Stimulated activated effector memory CD8-positive, alpha-beta T cell treated with anti-CD3 and anti-CD28 coated beads, Interleukin-12 subunit alpha, Interleukin-12 subunit beta, amount 100 ng/mL, for 72 hours (primary cell): ENCODE results near the gene BSN.

Source experiments
- ATAC-seq: fragments of 150-1000 bp; cut with Tn5 transposase; 2 replicates; pipeline ENCODE4 v1.10.0; 2021
- DNase-seq, 2 donors: peaks; one replicate each; pipeline ENCODE4 v3.0.0; 2021 to 2022; ENCODE audit warnings: low spot score in 2 of 2
- H3K27ac Mint-ChIP-seq: one replicate; pipeline ENCODE4 v1.8.0; 2022; ENCODE audit warnings: mild to moderate bottlenecking, mixed read lengths
- H3K36me3 Mint-ChIP-seq: one replicate; pipeline ENCODE4 v1.8.0; 2022; ENCODE audit warnings: mild to moderate bottlenecking, mixed read lengths
- H3K4me1 Mint-ChIP-seq: one replicate; pipeline ENCODE4 v1.8.0; 2022; ENCODE audit warnings: mixed read lengths
- H3K4me3 Mint-ChIP-seq: one replicate; pipeline ENCODE4 v1.8.0; 2022; ENCODE audit warnings: mild to moderate bottlenecking, mixed read lengths
- H3K9me3 Mint-ChIP-seq: one replicate; pipeline ENCODE4 v1.8.0; 2022; ENCODE audit warnings: mixed read lengths

Gene BSN

DNA sequence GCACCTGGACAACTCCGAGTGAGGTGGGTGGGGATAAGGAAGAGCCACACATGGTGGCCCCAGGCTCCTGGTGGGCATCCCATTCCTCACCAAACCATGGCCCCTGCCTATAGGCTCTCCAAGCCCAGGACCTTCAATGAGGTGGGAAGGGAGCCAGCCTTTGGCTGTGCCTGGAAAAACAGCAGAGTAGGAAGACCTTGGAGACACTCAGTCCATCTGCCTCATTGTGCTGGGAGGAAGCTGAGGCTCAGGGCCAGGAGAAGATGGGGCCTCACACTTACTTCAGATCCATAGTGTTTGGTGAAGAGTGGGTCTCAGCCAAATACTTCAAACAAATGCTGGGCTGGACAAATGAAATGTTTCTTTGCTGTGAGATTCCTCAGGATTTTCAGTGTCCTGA, 72.5 kb downstream of the BSN start:
- H3K36me3 Mint-ChIP-seq, result no peaks in the 10 kb centered on the region
- peaks cover 10% of the 10 kb centered on the region for H3K4me1 Mint-ChIP-seq
- H3K27ac Mint-ChIP-seq, result no peak overlapping the region
- ATAC-seq (no peak), DNase-seq (no peak)
- H3K4me3 Mint-ChIP-seq, result no peak overlapping the region
- H3K9me3 Mint-ChIP-seq, result no peaks in the 10 kb centered on the region

DNA sequence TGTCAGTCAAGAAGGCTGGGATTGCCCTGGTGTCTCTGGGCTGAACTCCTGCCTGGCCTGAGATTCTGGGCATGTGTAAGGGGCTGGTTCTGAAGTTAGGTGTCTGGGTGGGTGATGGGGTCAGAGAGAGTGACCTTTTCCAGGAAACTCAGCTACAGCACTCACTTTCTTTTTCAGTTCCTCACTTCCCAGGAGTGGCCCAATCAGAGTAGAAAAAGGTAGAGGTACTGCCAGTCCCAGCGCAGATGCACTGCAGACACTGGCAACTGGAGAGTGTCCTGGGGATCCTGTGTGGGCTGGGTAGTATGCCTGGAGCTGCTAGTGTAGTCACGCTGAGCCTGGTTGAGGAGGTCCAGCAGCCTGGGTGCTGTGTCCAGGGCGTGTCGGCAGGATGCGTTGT, 73.4 kb downstream of the BSN start:
- Mint-ChIP-seq H3K4me1 (peaks cover 10% of the 10 kb centered on the region), H3K27ac (no peak overlapping the region)

DNA sequence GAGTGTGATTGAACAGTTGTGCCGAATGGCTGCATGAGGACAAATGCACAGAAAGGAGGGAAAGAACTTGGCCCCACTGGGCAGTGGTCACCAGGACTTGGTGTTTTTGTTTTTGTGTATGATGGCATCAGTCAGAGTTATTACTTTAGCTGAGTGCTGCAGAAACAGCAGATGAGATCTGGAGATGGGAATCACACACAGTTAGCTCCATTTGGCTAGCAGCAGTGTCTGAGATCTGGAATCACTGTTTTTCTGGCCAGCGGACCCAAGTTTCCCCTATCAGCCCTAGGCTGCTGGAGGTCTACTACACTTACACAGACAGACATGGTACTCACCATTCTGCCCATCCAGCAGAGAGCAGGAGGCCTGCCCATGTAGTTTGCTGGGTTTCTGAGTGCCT, 74.0 kb downstream of the BSN start:
- Mint-ChIP-seq H3K27ac (no peak overlapping the region), H3K4me1 (peaks cover 10% of the 10 kb centered on the region), H3K4me3 (no peak overlapping the region), H3K9me3 (no peaks in the 10 kb centered on the region), H3K36me3 (no peaks in the 10 kb centered on the region)
- ATAC-seq (no peak), DNase-seq (no peak)

More for the DNA sequence above, 73.4 kb downstream of the BSN start:
- H3K4me3 Mint-ChIP-seq, result no peak overlapping the region
- ATAC-seq (no peak), DNase-seq (no peak)
- no peaks in the 10 kb centered on the region for H3K36me3 Mint-ChIP-seq
- no peaks in the 10 kb centered on the region for H3K9me3 Mint-ChIP-seq

DNA sequence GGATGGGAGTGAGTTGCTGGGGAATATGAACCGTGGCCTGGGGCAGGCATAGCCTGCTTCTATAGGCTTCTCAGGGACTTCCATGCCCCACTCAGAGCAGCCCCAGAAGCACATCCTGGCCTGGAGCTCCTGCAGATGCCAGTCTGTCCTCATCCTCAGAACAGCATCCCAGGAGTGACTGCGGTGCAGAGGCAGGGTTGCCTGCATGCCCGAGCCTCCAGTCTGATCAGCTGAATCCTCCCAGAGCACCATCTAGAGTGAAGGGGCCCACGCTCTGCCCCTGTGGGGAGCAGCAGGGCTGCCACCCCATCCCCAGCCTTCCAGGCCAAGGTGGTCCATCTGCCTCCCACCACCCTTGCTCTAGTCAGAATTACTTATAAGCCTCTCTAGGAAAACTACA, 75.2 kb downstream of the BSN start:
- ATAC-seq, result no peak
- no peak overlapping the region for H3K27ac Mint-ChIP-seq
- H3K9me3 Mint-ChIP-seq, result no peaks in the 10 kb centered on the region

DNA sequence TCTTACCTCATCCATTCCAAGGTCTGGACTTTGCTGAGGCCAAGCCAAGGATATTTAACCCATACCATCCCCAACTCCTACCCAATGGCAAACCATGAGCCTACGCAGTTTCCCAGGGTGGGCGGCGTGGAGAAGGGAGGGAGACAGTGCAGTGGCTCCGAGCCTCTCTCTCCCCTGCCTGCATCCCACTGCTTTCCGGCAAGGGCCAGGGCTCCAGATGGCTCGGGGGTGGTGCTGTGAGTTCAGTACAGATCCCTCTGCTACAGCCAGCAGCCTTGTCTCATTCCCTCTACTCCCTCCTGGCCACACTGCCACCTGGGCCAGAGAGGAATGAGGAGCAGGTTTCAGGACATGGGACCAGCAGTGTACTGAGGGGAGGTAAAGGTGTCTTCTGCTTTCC, 75.6 kb downstream of the BSN start:
- H3K4me3 Mint-ChIP-seq, result no peak overlapping the region
- DNase-seq (no peak), ATAC-seq (no peak)
- H3K9me3 Mint-ChIP-seq, result no peaks in the 10 kb centered on the region
- peaks cover 10% of the 10 kb centered on the region for H3K4me1 Mint-ChIP-seq
- H3K27ac Mint-ChIP-seq, result no peak overlapping the region
- no peaks in the 10 kb centered on the region for H3K36me3 Mint-ChIP-seq

More for the DNA sequence above, 75.2 kb downstream of the BSN start:
- Mint-ChIP-seq H3K4me3 (no peak overlapping the region), H3K36me3 (no peaks in the 10 kb centered on the region), H3K4me1 (peaks cover 10% of the 10 kb centered on the region)
- DNase-seq, result no peak

DNA sequence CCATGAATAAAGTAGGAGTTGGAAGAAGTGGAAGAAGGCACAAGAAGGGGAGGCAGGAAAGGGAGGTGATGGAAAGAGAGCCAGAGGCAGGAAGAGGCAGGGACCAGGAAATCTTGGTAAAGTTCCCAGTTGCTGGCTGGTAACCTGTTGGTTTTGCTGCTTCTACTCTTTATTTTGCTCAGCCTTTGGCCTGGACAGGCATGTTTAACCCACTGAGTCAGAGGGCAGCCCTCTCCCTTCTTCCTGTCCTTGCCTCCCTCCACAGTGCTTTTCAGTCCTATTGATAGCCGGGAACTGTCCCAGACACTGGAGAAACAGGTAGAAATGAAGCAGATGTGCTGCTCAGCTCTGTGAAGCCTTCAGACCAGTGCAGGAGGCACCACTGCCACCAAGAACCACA, 76.5 kb downstream of the BSN start:
- H3K4me3 Mint-ChIP-seq, result no peak overlapping the region
- H3K36me3 Mint-ChIP-seq, result no peaks in the 10 kb centered on the region
- H3K9me3 Mint-ChIP-seq, result no peaks in the 10 kb centered on the region
- ATAC-seq, result no peak
- H3K4me1 Mint-ChIP-seq, result peaks cover 10% of the 10 kb centered on the region
- no peak for DNase-seq
- no peak overlapping the region for H3K27ac Mint-ChIP-seq

DNA sequence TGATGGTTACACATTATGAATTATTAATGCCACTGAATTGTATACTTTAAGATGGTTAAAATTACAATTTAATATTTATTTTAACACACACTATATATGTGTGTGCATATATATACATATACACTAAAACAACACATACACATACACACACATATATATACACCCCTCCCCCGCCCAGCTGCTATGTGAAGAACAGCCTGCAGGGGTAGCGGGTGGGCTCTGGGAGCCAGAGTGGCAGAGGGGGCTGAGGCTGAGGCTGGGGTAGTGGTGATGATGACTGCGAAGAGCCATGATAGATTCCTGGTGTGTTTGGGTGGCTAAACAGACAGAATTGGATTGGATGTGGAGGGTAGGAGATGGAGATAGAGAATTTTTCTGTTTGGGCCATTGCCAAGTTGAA, 80.5 kb downstream of the BSN start:
- DNase-seq (no peak), ATAC-seq (no peak)
- Mint-ChIP-seq H3K9me3 (no peaks in the 10 kb centered on the region), H3K4me1 (peaks cover 5% of the 10 kb centered on the region), H3K36me3 (no peaks in the 10 kb centered on the region), H3K27ac (no peak overlapping the region), H3K4me3 (no peak overlapping the region)

DNA sequence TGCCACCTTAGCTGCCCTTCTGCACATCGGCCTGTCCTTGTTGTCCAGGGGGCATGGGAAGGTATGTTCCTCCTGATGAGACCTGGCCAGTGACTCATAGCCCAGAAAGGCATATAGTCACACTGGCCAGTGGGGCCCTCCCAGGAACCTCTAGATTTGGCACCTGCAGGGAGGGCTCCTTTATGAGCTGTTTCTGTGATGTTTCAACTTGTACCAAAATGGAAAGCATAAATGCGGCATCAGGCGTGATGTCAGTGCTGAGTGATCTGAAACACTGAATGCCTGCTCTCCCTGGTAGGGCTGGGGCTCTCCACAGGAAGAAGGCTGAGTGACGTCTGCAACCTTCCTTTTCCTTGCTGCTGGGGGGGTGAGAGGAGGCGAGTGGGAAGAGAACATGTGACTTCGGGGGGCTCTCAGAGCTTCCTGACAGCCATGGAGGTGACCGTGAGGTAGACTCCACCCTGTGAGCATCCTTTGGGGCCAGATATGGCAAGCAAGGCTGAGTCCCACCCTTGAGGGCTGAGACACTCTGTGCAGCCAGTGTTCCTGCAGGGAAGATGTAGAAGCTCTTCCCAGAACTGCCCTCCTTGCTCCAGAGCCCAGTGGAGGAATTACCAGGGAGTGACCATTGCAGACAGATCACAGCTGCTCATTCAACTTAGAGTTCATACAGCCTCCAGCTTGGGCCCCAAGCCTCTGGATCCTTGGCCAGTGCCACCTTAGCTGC, 82.8 kb downstream of the BSN start:
- ATAC-seq (peak; percentile 73), DNase-seq (no peak)
- Mint-ChIP-seq H3K4me1 (peaks cover 5% of the 10 kb centered on the region), H3K27ac (peak overlapping the region; percentile 65), H3K9me3 (no peaks in the 10 kb centered on the region), H3K36me3 (no peaks in the 10 kb centered on the region), H3K4me3 (no peak overlapping the region)

DNA sequence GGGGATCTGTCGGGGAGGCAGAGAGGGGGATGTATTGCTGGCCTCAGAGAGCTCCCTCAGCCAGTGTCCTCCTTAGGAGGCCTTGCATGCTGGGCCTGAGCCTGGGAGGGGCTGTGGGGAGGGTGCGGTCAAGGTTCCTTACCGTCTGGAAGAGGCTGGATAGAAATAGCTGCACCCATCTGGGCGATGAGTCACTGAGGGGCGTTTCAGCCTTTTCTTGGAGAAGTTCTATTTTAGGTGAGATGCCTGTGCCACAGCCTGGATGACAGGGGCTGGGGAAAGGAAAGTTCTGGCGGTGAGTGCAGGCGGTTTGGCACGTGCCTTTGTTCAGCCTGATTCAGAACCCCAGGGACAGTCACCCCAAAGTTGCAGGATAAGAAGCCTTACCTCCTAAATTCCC, 84.2 kb downstream of the BSN start:
- DNase-seq (no peak), ATAC-seq (no peak)
- Mint-ChIP-seq H3K4me1 (peaks cover 5% of the 10 kb centered on the region), H3K4me3 (no peak overlapping the region), H3K9me3 (no peaks in the 10 kb centered on the region), H3K27ac (no peak overlapping the region), H3K36me3 (no peaks in the 10 kb centered on the region)

DNA sequence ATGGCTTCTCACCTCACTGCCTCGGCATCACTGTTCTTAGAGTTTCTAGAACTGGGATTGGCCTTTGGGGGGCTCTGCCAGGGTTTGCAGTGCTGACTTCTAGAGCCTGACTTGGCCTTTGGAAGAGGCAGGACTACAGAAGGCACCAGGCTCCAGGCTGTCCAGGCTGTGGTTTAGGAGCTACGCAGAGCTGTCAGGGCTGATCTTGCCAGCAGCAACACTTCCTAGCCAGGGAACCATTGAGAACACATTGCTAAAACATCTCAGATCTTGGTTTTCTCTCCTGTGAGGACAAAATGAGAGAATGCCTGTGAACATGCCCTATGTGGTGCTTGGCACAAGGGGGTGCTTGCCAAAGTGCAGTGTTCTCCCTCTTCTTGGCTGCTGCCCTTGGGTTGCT, 85.3 kb downstream of the BSN start:
- Mint-ChIP-seq H3K27ac (no peak overlapping the region), H3K4me1 (peaks cover 5% of the 10 kb centered on the region), H3K36me3 (no peaks in the 10 kb centered on the region), H3K4me3 (no peak overlapping the region), H3K9me3 (no peaks in the 10 kb centered on the region)
- DNase-seq (no peak), ATAC-seq (no peak)

DNA sequence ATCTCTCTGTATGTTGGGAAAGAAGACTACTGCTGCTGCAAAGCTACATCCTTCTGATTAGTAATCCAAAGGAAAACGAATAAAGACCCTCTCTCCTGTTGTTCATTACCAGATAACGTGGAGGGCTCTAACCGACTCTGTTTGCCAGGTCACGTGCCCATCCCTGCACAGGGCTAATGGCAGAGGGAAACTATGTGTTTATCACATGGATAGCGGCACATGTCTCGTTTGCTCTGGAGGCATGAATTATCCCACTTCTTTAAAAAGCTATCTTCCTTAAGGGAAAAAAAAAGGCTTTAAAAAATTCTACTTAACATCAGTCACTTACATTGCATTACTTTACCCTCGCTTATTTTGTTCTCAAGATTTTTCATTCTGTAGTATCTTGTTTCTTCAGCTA, 87.0 kb downstream of the BSN start:
- DNase-seq, result no peak
- peaks cover 5% of the 10 kb centered on the region for H3K4me1 Mint-ChIP-seq
- H3K36me3 Mint-ChIP-seq, result no peaks in the 10 kb centered on the region
- no peaks in the 10 kb centered on the region for H3K9me3 Mint-ChIP-seq
- no peak for ATAC-seq
- H3K27ac Mint-ChIP-seq, result no peak overlapping the region
- no peak overlapping the region for H3K4me3 Mint-ChIP-seq

DNA sequence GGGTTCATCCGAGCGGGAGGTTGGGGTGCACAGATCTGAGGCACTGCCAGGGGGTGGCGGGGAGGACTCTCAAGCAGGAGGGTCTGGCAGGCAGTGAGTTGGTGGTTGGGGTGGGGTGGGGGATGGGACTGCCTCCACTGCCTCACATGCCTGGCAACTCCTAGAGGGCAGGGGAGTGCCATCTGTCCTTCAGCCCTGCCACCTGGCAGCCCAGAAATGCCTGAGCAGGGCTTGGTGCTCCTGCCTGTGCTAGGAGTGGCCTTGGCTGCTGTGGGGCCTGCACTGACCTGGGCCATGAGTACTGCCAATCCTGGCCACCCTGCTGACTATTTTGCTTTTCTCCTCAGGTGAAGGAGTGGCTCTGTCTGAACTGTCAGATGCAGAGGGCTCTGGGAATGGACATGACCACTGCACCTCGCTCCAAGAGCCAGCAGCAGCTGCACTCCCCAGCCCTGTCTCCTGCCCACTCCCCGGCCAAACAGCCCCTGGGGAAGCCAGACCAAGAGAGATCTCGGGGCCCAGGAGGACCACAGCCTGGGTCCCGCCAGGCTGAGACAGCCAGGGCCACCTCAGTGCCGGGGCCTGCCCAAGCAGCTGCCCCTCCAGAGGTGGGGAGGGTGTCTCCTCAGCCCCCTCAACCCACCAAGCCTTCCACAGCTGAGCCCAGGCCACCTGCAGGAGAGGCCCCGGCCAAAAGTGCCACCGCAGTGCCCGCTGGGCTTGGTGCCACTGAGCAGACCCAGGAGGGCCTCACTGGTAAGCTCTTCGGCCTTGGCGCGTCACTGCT, 87.8 kb downstream of the BSN start:
- Mint-ChIP-seq H3K4me1 (peaks cover 1% of the 10 kb centered on the region), H3K27ac (no peak overlapping the region), H3K9me3 (no peaks in the 10 kb centered on the region), H3K36me3 (no peaks in the 10 kb centered on the region), H3K4me3 (no peak overlapping the region)
- no peak for DNase-seq
- no peak for ATAC-seq

DNA sequence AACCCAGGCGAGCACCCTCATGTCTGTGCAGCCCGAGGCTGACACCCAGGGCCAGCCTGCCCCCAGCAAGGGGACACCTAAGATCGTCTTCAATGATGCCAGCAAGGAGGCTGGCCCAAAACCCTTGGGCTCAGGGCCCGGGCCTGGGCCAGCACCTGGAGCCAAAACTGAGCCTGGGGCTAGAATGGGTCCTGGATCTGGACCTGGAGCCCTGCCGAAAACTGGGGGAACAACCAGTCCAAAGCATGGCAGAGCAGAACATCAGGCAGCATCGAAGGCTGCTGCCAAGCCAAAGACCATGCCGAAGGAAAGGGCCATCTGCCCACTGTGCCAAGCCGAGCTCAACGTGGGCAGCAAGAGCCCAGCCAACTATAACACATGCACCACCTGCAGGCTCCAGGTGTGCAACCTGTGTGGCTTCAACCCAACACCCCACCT, 88.5 kb downstream of the BSN start:
- H3K4me1 Mint-ChIP-seq, result no peaks in the 10 kb centered on the region
- ATAC-seq (no peak), DNase-seq (no peak)
- H3K36me3 Mint-ChIP-seq, result no peaks in the 10 kb centered on the region
- no peaks in the 10 kb centered on the region for H3K9me3 Mint-ChIP-seq
- H3K27ac Mint-ChIP-seq, result no peak overlapping the region
- H3K4me3 Mint-ChIP-seq, result no peak overlapping the region

DNA sequence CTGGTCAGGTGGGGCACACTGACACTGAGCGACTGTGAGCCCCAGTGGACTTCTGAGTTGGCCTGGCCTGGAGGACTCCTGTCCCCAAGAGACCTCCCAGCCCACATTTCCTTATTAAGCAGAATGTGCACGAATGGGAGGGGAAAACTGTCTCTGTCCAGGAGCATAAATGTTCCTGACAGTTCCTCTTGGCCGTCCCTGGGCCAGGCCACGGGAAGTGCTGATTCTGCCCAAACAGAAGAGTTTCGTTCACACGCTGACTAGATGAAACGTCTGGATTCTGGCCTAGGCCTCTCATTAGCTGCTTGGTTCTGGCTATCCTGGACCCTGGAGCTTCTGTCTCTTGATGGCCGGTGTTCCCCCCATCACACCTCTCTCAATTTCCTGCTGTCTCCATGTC, 90.4 kb downstream of the BSN start:
- Mint-ChIP-seq H3K9me3 (no peaks in the 10 kb centered on the region), H3K4me1 (no peaks in the 10 kb centered on the region), H3K4me3 (no peak overlapping the region), H3K36me3 (no peaks in the 10 kb centered on the region), H3K27ac (no peak overlapping the region)
- DNase-seq (no peak), ATAC-seq (no peak)

DNA sequence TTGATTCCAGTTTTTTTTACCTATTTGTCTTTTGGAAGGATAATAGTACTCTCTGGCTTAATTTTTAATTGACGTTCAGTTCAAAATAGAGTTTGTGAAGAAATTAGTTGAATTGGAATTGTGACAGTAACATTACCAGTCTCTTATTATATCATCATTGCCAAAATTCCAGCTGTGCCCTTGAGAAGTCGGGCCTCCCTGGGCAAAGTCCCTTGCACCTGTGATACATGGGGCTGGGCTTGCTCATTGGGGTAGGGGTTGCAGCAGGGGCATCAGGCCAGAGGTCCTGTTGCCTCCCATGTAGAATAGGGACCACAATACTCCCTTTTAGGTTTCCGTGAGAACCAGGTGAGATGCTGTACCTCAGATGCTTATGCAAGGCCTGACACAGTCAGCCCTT, 92.0 kb downstream of the BSN start:
- H3K4me3 Mint-ChIP-seq, result no peak overlapping the region
- H3K36me3 Mint-ChIP-seq, result no peaks in the 10 kb centered on the region
- DNase-seq (no peak), ATAC-seq (no peak)
- H3K27ac Mint-ChIP-seq, result no peak overlapping the region
- H3K4me1 Mint-ChIP-seq, result no peaks in the 10 kb centered on the region
- no peaks in the 10 kb centered on the region for H3K9me3 Mint-ChIP-seq

DNA sequence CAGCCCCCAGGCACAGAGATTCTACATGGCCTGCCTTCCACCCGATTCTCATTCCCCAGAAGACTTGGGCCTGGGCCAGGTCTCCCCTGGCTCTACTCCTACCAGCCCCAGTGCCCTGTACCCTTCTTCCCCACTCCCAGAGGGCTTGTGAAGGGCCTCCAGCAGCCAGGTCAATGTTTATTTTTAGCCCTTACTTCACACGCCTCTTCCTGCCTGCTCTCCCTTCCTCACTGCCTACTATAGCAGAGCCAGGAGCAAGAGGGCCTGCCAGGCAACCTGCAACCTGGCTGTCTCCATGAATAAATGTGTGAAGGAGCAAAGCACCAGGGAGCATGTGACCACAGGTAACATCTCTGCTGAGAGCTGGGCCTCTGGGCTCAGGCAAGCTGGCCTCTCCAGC, 93.5 kb downstream of the BSN start:
- no peak overlapping the region for H3K4me3 Mint-ChIP-seq
- ATAC-seq (no peak), DNase-seq (no peak)
- no peaks in the 10 kb centered on the region for H3K9me3 Mint-ChIP-seq
- H3K27ac Mint-ChIP-seq, result peak overlapping the region; percentile 2
- H3K36me3 Mint-ChIP-seq, result no peaks in the 10 kb centered on the region
- H3K4me1 Mint-ChIP-seq, result no peaks in the 10 kb centered on the region
